ENCODE results near the gene DLGAP1. TPM values are rescaled to one million over a fixed set of nuclear protein-coding genes. Genes with fewer than 3 reads are reported as not detected.

Gene DLGAP1
- total RNA-seq, 2 experiments from 2014 or later: not detected

GRCh38 chr18:3596637-3597384, 858.3 kb downstream of the DLGAP1 start:
- ATAC-seq (no peak), DNase-seq (peak; percentile 64)
- peak overlapping the region; percentile 98 for H3K27ac Mint-ChIP-seq
- ChIA-PET CTCF (interaction anchor here (0.6 to 7.2 kb wide), 14 partner anchors 11 to 366 kb away, joined by 3 to 124 read pairs (median 6); no protein-coding TSS in a partner anchor), POLR2A (interaction anchor here (0.6 to 4.2 kb wide), 4 partner anchors 9 to 300 kb away, joined by 4 to 57 read pairs (median 8); no protein-coding TSS in a partner anchor)
- peaks cover 54% of the 10 kb centered on the region for H3K4me1 Mint-ChIP-seq (ENCODE audit: low read depth)
- no peaks in the 10 kb centered on the region for H3K27me3 Mint-ChIP-seq (ENCODE audit: low read depth)
- H3K9me3 Mint-ChIP-seq (ENCODE audit: insufficient read depth): no peaks in the 10 kb centered on the region
- H3K4me3 Mint-ChIP-seq: peak overlapping the region; percentile 93
- peaks cover 31% of the 10 kb centered on the region for H3K36me3 Mint-ChIP-seq (ENCODE audit: low read depth)

GRCh38 chr18:3596324-3596636, 858.8 kb downstream of the DLGAP1 start:
- H3K9me3 Mint-ChIP-seq (ENCODE audit: insufficient read depth): no peaks in the 10 kb centered on the region
- H3K36me3 Mint-ChIP-seq (ENCODE audit: low read depth): peaks cover 31% of the 10 kb centered on the region
- H3K4me3 Mint-ChIP-seq: peak overlapping the region; percentile 93
- peaks cover 55% of the 10 kb centered on the region for H3K4me1 Mint-ChIP-seq (ENCODE audit: low read depth)
- no peaks in the 10 kb centered on the region for H3K27me3 Mint-ChIP-seq (ENCODE audit: low read depth)
- peak overlapping the region; percentile 98 for H3K27ac Mint-ChIP-seq
- ATAC-seq (no peak), DNase-seq (no peak)
- ChIA-PET POLR2A (interaction anchor here (0.6 to 4.2 kb wide), 5 partner anchors 10 to 335 kb away, joined by 4 to 57 read pairs (median 11); partner anchors contain the start of gene MYL12B), CTCF (interaction anchor here (0.7 to 7.2 kb wide), 12 partner anchors 11 to 367 kb away, joined by 3 to 124 read pairs (median 12); no protein-coding TSS in a partner anchor)

GRCh38 chr18:3595369-3596273, 859.5 kb downstream of the DLGAP1 start:
- peaks cover 31% of the 10 kb centered on the region for H3K36me3 Mint-ChIP-seq (ENCODE audit: low read depth)
- no peaks in the 10 kb centered on the region for H3K9me3 Mint-ChIP-seq (ENCODE audit: insufficient read depth)
- DNase-seq (peak; percentile 35), ATAC-seq (no peak)
- peak overlapping the region; percentile 93 for H3K4me3 Mint-ChIP-seq
- CTCF ChIA-PET: interaction anchor here (0.7 to 7.2 kb wide), 18 partner anchors 7 to 367 kb away, joined by 3 to 124 read pairs (median 13); no protein-coding TSS in a partner anchor
- H3K4me1 Mint-ChIP-seq (ENCODE audit: low read depth): peaks cover 54% of the 10 kb centered on the region
- no peaks in the 10 kb centered on the region for H3K27me3 Mint-ChIP-seq (ENCODE audit: low read depth)
- H3K27ac Mint-ChIP-seq: peak overlapping the region; percentile 98
- POLR2A ChIA-PET: interaction anchor here (0.6 to 4.2 kb wide), 14 partner anchors 8 to 348 kb away, joined by 3 to 57 read pairs (median 11); partner anchors contain the start of genes MYL12A, MYL12B and TGIF1

- Mint-ChIP-seq H3K27me3 (ENCODE audit: low read depth) (no peaks in the 10 kb centered on the region), H3K4me3 (peak overlapping the region; percentile 93), H3K9me3 (ENCODE audit: insufficient read depth) (no peaks in the 10 kb centered on the region), H3K36me3 (ENCODE audit: low read depth) (peaks cover 31% of the 10 kb centered on the region), H3K27ac (peak overlapping the region; percentile 98), H3K4me1 (ENCODE audit: low read depth) (peaks cover 54% of the 10 kb centered on the region)
- ChIA-PET POLR2A (interaction anchor here (0.6 to 4.2 kb wide), 18 partner anchors 8 to 535 kb away, joined by 3 to 57 read pairs (median 10); partner anchors contain the start of genes MYL12A, MYL12B and TGIF1), CTCF (interaction anchor here (0.7 to 7.2 kb wide), 27 partner anchors 8 to 331 kb away, joined by 3 to 124 read pairs (median 5); no protein-coding TSS in a partner anchor)
- DNase-seq (peak; percentile 45), ATAC-seq (peak; percentile 2)
Observed at GRCh38 chr18:3594760-3595368, 860.2 kb downstream of the DLGAP1 start.

GRCh38 chr18:3593904-3594759, 861.0 kb downstream of the DLGAP1 start:
- Mint-ChIP-seq H3K9me3 (ENCODE audit: insufficient read depth) (no peaks in the 10 kb centered on the region), H3K27ac (peak overlapping the region; percentile 98), H3K4me1 (ENCODE audit: low read depth) (peaks cover 54% of the 10 kb centered on the region), H3K4me3 (peak overlapping the region; percentile 93), H3K36me3 (ENCODE audit: low read depth) (peaks cover 30% of the 10 kb centered on the region), H3K27me3 (ENCODE audit: low read depth) (no peaks in the 10 kb centered on the region)
- ATAC-seq: peak; percentile 92
- peak; percentile 92 for DNase-seq
- POLR2A ChIA-PET: interaction anchor here (0.6 to 4.2 kb wide), 27 partner anchors 9 to 1644 kb away, joined by 3 to 57 read pairs (median 5); partner anchors contain the start of genes MYL12A, MYL12B and TGIF1
- CTCF ChIA-PET: interaction anchor here (0.5 to 7.2 kb wide), 34 partner anchors 9 to 331 kb away, joined by 3 to 124 read pairs (median 4); no protein-coding TSS in a partner anchor

GRCh38 chr18:3593381-3593903, 861.7 kb downstream of the DLGAP1 start:
- no peaks in the 10 kb centered on the region for H3K27me3 Mint-ChIP-seq (ENCODE audit: low read depth)
- peak overlapping the region; percentile 98 for H3K27ac Mint-ChIP-seq
- ATAC-seq (peak; percentile 34), DNase-seq (no peak)
- peaks cover 30% of the 10 kb centered on the region for H3K36me3 Mint-ChIP-seq (ENCODE audit: low read depth)
- ChIA-PET POLR2A (interaction anchor here (0.7 to 4.2 kb wide), 22 partner anchors 8 to 1645 kb away, joined by 3 to 57 read pairs (median 8); partner anchors contain the start of genes MYL12A, MYL12B and TGIF1), CTCF (interaction anchor here (0.5 to 7.2 kb wide), 28 partner anchors 8 to 330 kb away, joined by 3 to 124 read pairs (median 5); no protein-coding TSS in a partner anchor)
- H3K4me3 Mint-ChIP-seq: peak overlapping the region; percentile 93
- H3K9me3 Mint-ChIP-seq (ENCODE audit: insufficient read depth): no peaks in the 10 kb centered on the region
- peaks cover 49% of the 10 kb centered on the region for H3K4me1 Mint-ChIP-seq (ENCODE audit: low read depth)

- peak overlapping the region; percentile 93 for H3K4me3 Mint-ChIP-seq
- CTCF ChIA-PET: interaction anchor here (1.8 to 7.2 kb wide), 4 partner anchors 15 to 315 kb away, joined by 5 to 124 read pairs (median 84); no protein-coding TSS in a partner anchor
- no peak for DNase-seq
- H3K36me3 Mint-ChIP-seq (ENCODE audit: low read depth): peaks cover 28% of the 10 kb centered on the region
- no peak for ATAC-seq
- H3K4me1 Mint-ChIP-seq (ENCODE audit: low read depth): peaks cover 47% of the 10 kb centered on the region
- no peaks in the 10 kb centered on the region for H3K9me3 Mint-ChIP-seq (ENCODE audit: insufficient read depth)
- POLR2A ChIA-PET: interaction anchor here (0.7 to 3.2 kb wide), 6 partner anchors 29 to 145 kb away, joined by 4 to 40 read pairs (median 10); partner anchors contain the start of gene TGIF1
- peak overlapping the region; percentile 98 for H3K27ac Mint-ChIP-seq
- H3K27me3 Mint-ChIP-seq (ENCODE audit: low read depth): no peaks in the 10 kb centered on the region
Observed at GRCh38 chr18:3592864-3593263, 862.2 kb downstream of the DLGAP1 start.

- DNase-seq: no peak
- no peaks in the 10 kb centered on the region for H3K27me3 Mint-ChIP-seq (ENCODE audit: low read depth)
- ChIA-PET CTCF (interaction anchor here (1.4 to 2.5 kb wide), 3 partner anchors 72 to 136 kb away, joined by 5 to 12 read pairs (median 6); no protein-coding TSS in a partner anchor), POLR2A (no interaction called here)
- no peak overlapping the region for H3K4me3 Mint-ChIP-seq
- ATAC-seq: no peak
- peaks cover 42% of the 10 kb centered on the region for H3K4me1 Mint-ChIP-seq (ENCODE audit: low read depth)
- no peaks in the 10 kb centered on the region for H3K9me3 Mint-ChIP-seq (ENCODE audit: insufficient read depth)
- H3K36me3 Mint-ChIP-seq (ENCODE audit: low read depth): peaks cover 6% of the 10 kb centered on the region
- H3K27ac Mint-ChIP-seq: no peak overlapping the region
Observed at GRCh38 chr18:3590096-3590630, 864.9 kb downstream of the DLGAP1 start.

- Mint-ChIP-seq H3K4me3 (no peak overlapping the region), H3K27ac (no peak overlapping the region)
- POLR2A ChIA-PET: interaction anchor here (0.8 to 1.9 kb wide), 7 partner anchors 8 to 325 kb away, joined by 3 to 14 read pairs (median 4); partner anchors contain the start of gene MYL12B
Observed at GRCh38 chr18:3585656-3586509, 869.2 kb downstream of the DLGAP1 start.

More at GRCh38 chr18:3585656-3586509, 869.2 kb downstream of the DLGAP1 start:
- H3K9me3 Mint-ChIP-seq (ENCODE audit: insufficient read depth): no peaks in the 10 kb centered on the region
- ATAC-seq (peak; percentile 95), DNase-seq (peak; percentile 80)
- H3K4me1 Mint-ChIP-seq (ENCODE audit: low read depth): peaks cover 28% of the 10 kb centered on the region
- CTCF ChIA-PET: interaction anchor here (0.6 to 3.7 kb wide), 47 partner anchors 9 to 322 kb away, joined by 3 to 59 read pairs (median 5); no protein-coding TSS in a partner anchor
- no peaks in the 10 kb centered on the region for H3K27me3 Mint-ChIP-seq (ENCODE audit: low read depth)
- H3K36me3 Mint-ChIP-seq (ENCODE audit: low read depth): no peaks in the 10 kb centered on the region
